Fibroblast of the conjunctiva (primary cell): Measurements from ENCODE around the gene NIPSNAP2.
A peak's percentile ranks its signal among the peaks of the same experiment; 100 is the strongest.
"Not testable (repeated sequence)": the region's sequence is repeated elsewhere in the genome, so short reads cannot be mapped to it uniquely, and the experiment has no call there.

Experiments used
- DNase-seq: peaks from one replicate; pipeline ENCODE4 v3.0.0-alpha.2; 2010; ENCODE audit warnings: low read depth

The NIPSNAP2 gene

GRCh38 chr7:55975988-55976633 is 11.7 kb downstream of the NIPSNAP2 start:
- no peak for DNase-seq

GRCh38 chr7:55977831-55978230 is 13.4 kb downstream of the NIPSNAP2 start:
- DNase-seq = no peak

- DNase-seq = no peak
These were observed 15.9 kb downstream of the NIPSNAP2 start for GRCh38 chr7:55980266-55980665.

GRCh38 chr7:55983537-55983936 is 19.2 kb downstream of the NIPSNAP2 start:
- no peak for DNase-seq

- DNase-seq = no peak
These were observed 28.0 kb downstream of the NIPSNAP2 start for GRCh38 chr7:55992346-55992745.

- DNase-seq = no peak
These were observed 32.6 kb downstream of the NIPSNAP2 start for GRCh38 chr7:55996856-55997500.

GRCh38 chr7:56003749-56004148 is 39.4 kb downstream of the NIPSNAP2 start:
- no peak for DNase-seq

- no peak for DNase-seq
These were observed 42.8 kb downstream of the NIPSNAP2 start for GRCh38 chr7:56007167-56007652.

GRCh38 chr7:56007891-56008290 is 43.5 kb downstream of the NIPSNAP2 start:
- no peak for DNase-seq

- no peak for DNase-seq
These were observed 45.3 kb downstream of the NIPSNAP2 start for GRCh38 chr7:56009695-56010094.

- DNase-seq = not testable (repeated sequence)
These were observed 52.6 kb downstream of the NIPSNAP2 start for GRCh38 chr7:56017015-56017414.

GRCh38 chr7:56019501-56019900 is 55.1 kb downstream of the NIPSNAP2 start:
- DNase-seq = no peak

GRCh38 chr7:56023500-56023899 is 59.1 kb downstream of the NIPSNAP2 start:
- no peak for DNase-seq

- DNase-seq = no peak
These were observed 62.2 kb downstream of the NIPSNAP2 start for GRCh38 chr7:56026538-56026937.

- no peak for DNase-seq
These were observed 64.7 kb downstream of the NIPSNAP2 start for GRCh38 chr7:56028942-56029630.

GRCh38 chr7:56030340-56030739 is 66.0 kb downstream of the NIPSNAP2 start:
- DNase-seq = no peak

- not testable (repeated sequence) for DNase-seq
These were observed 67.2 kb downstream of the NIPSNAP2 start for GRCh38 chr7:56031556-56031955.

- DNase-seq = not testable (repeated sequence)
These were observed 68.2 kb downstream of the NIPSNAP2 start for GRCh38 chr7:56032578-56032977.

GRCh38 chr7:56033671-56034432 is 69.5 kb downstream of the NIPSNAP2 start:
- DNase-seq = peak; percentile 53

- no peak for DNase-seq
These were observed 76.3 kb downstream of the NIPSNAP2 start for GRCh38 chr7:56040730-56041129.

GRCh38 chr7:56045758-56046157 is 81.4 kb downstream of the NIPSNAP2 start:
- DNase-seq = not testable (repeated sequence)

GRCh38 chr7:56046721-56047445 is 82.5 kb downstream of the NIPSNAP2 start:
- peak; percentile 64 for DNase-seq
